ENCODE data around the gene PLEKHH2. TPM values are rescaled to one million over a fixed set of nuclear protein-coding genes. Genes with fewer than 3 reads are reported as not detected.

The PLEKHH2 gene
- total and polyA plus RNA-seq, 10 donors, result 0.91 to 21.9 (median 14.6) TPM

DNA sequence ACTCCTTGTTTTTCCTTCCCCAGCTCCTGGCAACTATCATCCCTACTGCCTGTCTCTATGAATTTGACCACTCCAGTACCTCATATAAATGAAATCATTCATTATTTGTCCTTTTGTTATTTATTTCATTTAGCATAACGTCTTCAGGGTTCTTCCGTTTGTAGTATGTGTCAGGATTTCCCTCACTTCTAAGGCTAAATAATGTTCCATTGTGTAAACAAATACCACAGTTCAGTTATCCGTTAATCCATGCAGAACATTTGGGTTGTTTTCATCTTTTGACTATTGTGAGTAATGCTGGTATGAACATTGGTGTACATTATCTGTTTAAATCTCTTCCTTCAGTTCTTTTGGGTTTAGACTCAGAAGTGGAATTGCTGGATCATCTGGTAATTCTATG is 155.6 kb downstream of the PLEKHH2 start:
- Histone ChIP-seq H3K27me3 (replicated peaks in 1 of 7) (no peaks in the 10 kb centered on the region), H3K4me3 (no peak overlapping the region), H3K36me3 (peaks cover 0 to 62% (median 3%) of the 10 kb centered on the region in 6 donors), H3K4me1 (peaks cover 0 to 4% (median 0%) of the 10 kb centered on the region in 6 donors), H3K27ac (no peak overlapping the region), H3K9me3 (no peaks in the 10 kb centered on the region)
- no peak for DNase-seq
- TF ChIP-seq POLR2AphosphoS5 (IDR thresholded peaks at IDR 0.05) (no peak), POLR2A (IDR thresholded peaks at IDR 0.05) (no peak)
- TF ChIP-seq, protein P1, sequence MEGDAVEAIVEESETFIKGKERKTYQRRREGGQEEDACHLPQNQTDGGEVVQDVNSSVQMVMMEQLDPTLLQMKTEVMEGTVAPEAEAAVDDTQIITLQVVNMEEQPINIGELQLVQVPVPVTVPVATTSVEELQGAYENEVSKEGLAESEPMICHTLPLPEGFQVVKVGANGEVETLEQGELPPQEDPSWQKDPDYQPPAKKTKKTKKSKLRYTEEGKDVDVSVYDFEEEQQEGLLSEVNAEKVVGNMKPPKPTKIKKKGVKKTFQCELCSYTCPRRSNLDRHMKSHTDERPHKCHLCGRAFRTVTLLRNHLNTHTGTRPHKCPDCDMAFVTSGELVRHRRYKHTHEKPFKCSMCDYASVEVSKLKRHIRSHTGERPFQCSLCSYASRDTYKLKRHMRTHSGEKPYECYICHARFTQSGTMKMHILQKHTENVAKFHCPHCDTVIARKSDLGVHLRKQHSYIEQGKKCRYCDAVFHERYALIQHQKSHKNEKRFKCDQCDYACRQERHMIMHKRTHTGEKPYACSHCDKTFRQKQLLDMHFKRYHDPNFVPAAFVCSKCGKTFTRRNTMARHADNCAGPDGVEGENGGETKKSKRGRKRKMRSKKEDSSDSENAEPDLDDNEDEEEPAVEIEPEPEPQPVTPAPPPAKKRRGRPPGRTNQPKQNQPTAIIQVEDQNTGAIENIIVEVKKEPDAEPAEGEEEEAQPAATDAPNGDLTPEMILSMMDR (IDR thresholded peaks at IDR 0.05 in 8 of 11, conservative IDR thresholded peaks at IDR 0.05 in 3 of 11), result no peak
- 91 to 96% (median 95%) methylated on average over 3 of the region's 3 CpGs for WGBS, 5 donors
- intact Hi-C loops (cut with DNase I; ENCODE audit: low total_unique reads), result no loop called here

DNA sequence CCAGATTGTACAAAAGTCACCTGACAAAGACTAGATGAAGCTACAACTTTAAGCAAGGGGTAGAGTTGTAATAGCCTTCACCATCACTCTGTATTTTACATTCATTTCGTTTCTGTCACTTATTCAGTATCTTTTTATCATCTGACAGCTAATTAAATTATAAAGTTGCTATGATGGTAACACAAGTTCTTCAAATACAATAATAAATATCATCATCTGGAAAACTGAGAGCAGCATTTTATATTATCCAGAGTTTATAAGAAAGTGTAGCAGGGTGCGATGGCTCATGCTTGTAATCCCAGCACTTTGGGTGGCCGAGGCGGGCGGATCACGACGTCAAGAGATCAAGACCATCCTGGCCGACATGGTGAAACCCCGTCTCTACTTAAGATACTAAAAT is 157.9 kb downstream of the PLEKHH2 start:
- DNase-seq, result no peak

DNA sequence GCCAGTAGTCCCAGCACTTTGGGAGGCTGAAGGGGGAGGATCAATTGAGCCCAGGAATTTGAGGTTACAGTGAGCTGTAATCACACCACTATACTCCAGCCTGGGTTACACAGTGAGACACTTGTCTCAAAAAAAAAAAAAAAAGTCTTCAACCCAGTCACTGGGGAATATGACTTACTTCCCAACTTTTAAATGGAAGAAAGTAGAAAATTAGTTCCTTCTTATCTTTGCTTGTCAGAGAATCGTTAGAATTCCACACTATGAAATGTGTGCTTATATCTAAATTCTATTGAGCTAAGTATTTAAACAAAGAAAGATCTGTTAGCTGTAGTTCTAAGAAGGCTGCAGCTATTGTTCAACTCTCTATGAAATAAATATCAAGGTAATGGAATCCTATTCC is 159.1 kb downstream of the PLEKHH2 start:
- Histone ChIP-seq H3K9me3 (no peaks in the 10 kb centered on the region), H3K4me1 (no peaks in the 10 kb centered on the region), H3K27me3 (replicated peaks in 1 of 7) (no peaks in the 10 kb centered on the region), H3K36me3 (peaks cover 0 to 36% (median 1%) of the 10 kb centered on the region in 6 donors), H3K27ac (no peak overlapping the region), H3K4me3 (no peak overlapping the region)
- DNase-seq, result no peak
- WGBS, 5 donors, result 83 to 96% (median 94%) methylated on average over 1 of the region's 1 CpG
- intact Hi-C loops (cut with DNase I; ENCODE audit: low total_unique reads), result no loop called here
- TF ChIP-seq, protein P1 (IDR thresholded peaks at IDR 0.05 in 8 of 11, conservative IDR thresholded peaks at IDR 0.05 in 3 of 11), result no peak
- no peak for TF ChIP-seq POLR2A (IDR thresholded peaks at IDR 0.05)
- no peak for TF ChIP-seq POLR2AphosphoS5 (IDR thresholded peaks at IDR 0.05)

More for the DNA sequence above, 157.9 kb downstream of the PLEKHH2 start:
- H3K36me3 ChIP-seq, result peaks cover 0 to 45% (median 3%) of the 10 kb centered on the region in 6 donors
- H3K27ac ChIP-seq, result no peak overlapping the region
- no peak overlapping the region for H3K4me3 ChIP-seq
- 93 to 97% (median 96%) methylated on average over 9 of the region's 9 CpGs for WGBS, 5 donors
- intact Hi-C loops (cut with DNase I; ENCODE audit: low total_unique reads), result no loop called here
- H3K9me3 ChIP-seq, result no peaks in the 10 kb centered on the region
- no peaks in the 10 kb centered on the region for H3K4me1 ChIP-seq
- no peaks in the 10 kb centered on the region for H3K27me3 ChIP-seq (replicated peaks in 1 of 7)
- TF ChIP-seq POLR2A (IDR thresholded peaks at IDR 0.05), result no peak
- TF ChIP-seq, protein P1 (IDR thresholded peaks at IDR 0.05 in 8 of 11, conservative IDR thresholded peaks at IDR 0.05 in 3 of 11), result no peak
- no peak for TF ChIP-seq POLR2AphosphoS5 (IDR thresholded peaks at IDR 0.05)

DNA sequence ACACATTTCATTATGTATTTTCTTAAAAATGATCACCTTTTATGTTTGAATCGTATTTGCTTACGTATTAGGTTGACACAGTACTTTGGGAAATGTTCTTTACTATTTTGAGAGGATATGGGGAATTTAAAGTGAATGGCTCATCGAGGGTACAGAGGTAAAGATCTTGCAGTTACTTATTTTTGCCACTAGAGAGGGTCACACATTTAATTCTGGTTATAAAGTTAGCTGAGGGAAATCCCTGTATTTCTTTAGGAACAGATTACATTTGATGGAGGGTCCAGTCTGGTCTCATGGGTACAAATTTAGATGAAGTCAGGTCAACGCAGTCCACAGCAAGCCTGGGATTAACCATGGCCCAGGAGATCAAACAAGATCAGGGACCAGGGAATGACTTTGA is 161.2 kb downstream of the PLEKHH2 start:
- no peaks in the 10 kb centered on the region for H3K9me3 ChIP-seq
- intact Hi-C loops (cut with DNase I; ENCODE audit: low total_unique reads), result no loop called here
- peaks cover 0 to 29% (median 1%) of the 10 kb centered on the region in 6 donors for H3K36me3 ChIP-seq
- no peak overlapping the region for H3K4me3 ChIP-seq
- DNase-seq, result no peak
- no peaks in the 10 kb centered on the region for H3K27me3 ChIP-seq (replicated peaks in 1 of 7)
- no peaks in the 10 kb centered on the region for H3K4me1 ChIP-seq
- TF ChIP-seq, protein P1 (IDR thresholded peaks at IDR 0.05 in 8 of 11, conservative IDR thresholded peaks at IDR 0.05 in 3 of 11), result peak in 1 of 11 experiments; percentile 7
- no peak for TF ChIP-seq POLR2AphosphoS5 (IDR thresholded peaks at IDR 0.05)
- no peak overlapping the region for H3K27ac ChIP-seq
- 81 to 87% (median 82%) methylated on average over 4 of the region's 4 CpGs for WGBS, 5 donors
